Right hindlimb (tissue), 1 donor: Measurements from ENCODE around the gene FOXC2.
A peak's percentile ranks its signal among the peaks of the same experiment; 100 is the strongest.

Experiments used
- DNase-seq: peaks from one replicate; pipeline ENCODE4 v3.0.0-alpha.2; 2018

FOXC2 gene

GRCh38 chr16:86533767-86534351, 32.8 kb upstream of the FOXC2 start:
- DNase-seq, result no peak

- DNase-seq, result no peak
These were observed 31.6 kb upstream of the FOXC2 start for GRCh38 chr16:86534779-86535615.

- no peak for DNase-seq
These were observed 30.0 kb upstream of the FOXC2 start for GRCh38 chr16:86536621-86537020.

- no peak for DNase-seq
These were observed 29.1 kb upstream of the FOXC2 start for GRCh38 chr16:86537486-86537885.

GRCh38 chr16:86538196-86538780, 28.3 kb upstream of the FOXC2 start:
- no peak for DNase-seq

GRCh38 chr16:86540894-86541293, 25.7 kb upstream of the FOXC2 start:
- no peak for DNase-seq

- no peak for DNase-seq
These were observed 25.1 kb upstream of the FOXC2 start for GRCh38 chr16:86541560-86541959.

GRCh38 chr16:86542756-86543750, 23.6 kb upstream of the FOXC2 start:
- DNase-seq, result no peak

GRCh38 chr16:86545481-86545880, 21.1 kb upstream of the FOXC2 start:
- no peak for DNase-seq

- no peak for DNase-seq
These were observed 20.5 kb upstream of the FOXC2 start for GRCh38 chr16:86545954-86546637.

- DNase-seq, result no peak
These were observed 20.0 kb upstream of the FOXC2 start for GRCh38 chr16:86546638-86547013.

- no peak for DNase-seq
These were observed 19.3 kb upstream of the FOXC2 start for GRCh38 chr16:86547286-86547685.

GRCh38 chr16:86549076-86549892, 17.3 kb upstream of the FOXC2 start:
- no peak for DNase-seq

- DNase-seq, result no peak
These were observed 16.8 kb upstream of the FOXC2 start for GRCh38 chr16:86549893-86550190.

- no peak for DNase-seq
These were observed 16.3 kb upstream of the FOXC2 start for GRCh38 chr16:86550281-86550680.

- DNase-seq, result no peak
These were observed 13.3 kb upstream of the FOXC2 start for GRCh38 chr16:86553356-86553755.

- no peak for DNase-seq
These were observed 12.1 kb upstream of the FOXC2 start for GRCh38 chr16:86554599-86554916.

- peak; percentile 97 for DNase-seq
These were observed 11.5 kb upstream of the FOXC2 start, which contains the start of gene MTHFSD for GRCh38 chr16:86554917-86555703. MTHFSD (minus strand) TSS chr16:86555235; CDS start chr16:86555184, 51 bp downstream.

GRCh38 chr16:86555704-86556075, 10.9 kb upstream of the FOXC2 start:
- DNase-seq, result peak; percentile 17

GRCh38 chr16:86556576-86556975, 10.1 kb upstream of the FOXC2 start:
- DNase-seq, result no peak

GRCh38 chr16:86557587-86557986, 9.0 kb upstream of the FOXC2 start:
- no peak for DNase-seq
